GM19351 (cell line): ENCODE data around the gene SLCO4A1.

Source experiments
- ATAC-seq: cut with Tn5 transposase; IDR thresholded peaks from one replicate; pipeline ENCODE4 v1.9.1; 2021; ENCODE audit warnings: mild to moderate bottlenecking, moderate library complexity; ENCODE audit not compliant: unreplicated experiment

Gene SLCO4A1

GRCh38 chr20:62650551-62651284 is 8.4 kb downstream of the SLCO4A1 start:
- no peak for ATAC-seq

GRCh38 chr20:62651285-62652021 is 9.2 kb downstream of the SLCO4A1 start:
- ATAC-seq, result peak; percentile 55

- peak; percentile 72 for ATAC-seq
Observed at GRCh38 chr20:62652041-62652893, 10.0 kb downstream of the SLCO4A1 start.

- ATAC-seq, result no peak
Observed at GRCh38 chr20:62652894-62653305, 10.6 kb downstream of the SLCO4A1 start.

GRCh38 chr20:62653373-62653772 is 11.1 kb downstream of the SLCO4A1 start:
- no peak for ATAC-seq

- ATAC-seq, result no peak
Observed at GRCh38 chr20:62653951-62654685, 11.8 kb downstream of the SLCO4A1 start.

GRCh38 chr20:62655282-62656196 is 13.2 kb downstream of the SLCO4A1 start:
- ATAC-seq, result no peak

- ATAC-seq, result no peak
Observed at GRCh38 chr20:62656197-62656918, 14.1 kb downstream of the SLCO4A1 start.

- no peak for ATAC-seq
Observed at GRCh38 chr20:62656919-62657588, 14.8 kb downstream of the SLCO4A1 start.

GRCh38 chr20:62657589-62657942 is 15.3 kb downstream of the SLCO4A1 start:
- no peak for ATAC-seq

- no peak for ATAC-seq
Observed at GRCh38 chr20:62657956-62658355, 15.7 kb downstream of the SLCO4A1 start.

GRCh38 chr20:62658593-62659178 is 16.4 kb downstream of the SLCO4A1 start:
- ATAC-seq, result no peak

- no peak for ATAC-seq
Observed at GRCh38 chr20:62659488-62660239, 17.4 kb downstream of the SLCO4A1 start.

- ATAC-seq, result no peak
Observed at GRCh38 chr20:62660240-62660615, 17.9 kb downstream of the SLCO4A1 start.

GRCh38 chr20:62660768-62661167 is 18.5 kb downstream of the SLCO4A1 start:
- ATAC-seq, result no peak

- ATAC-seq, result no peak
Observed at GRCh38 chr20:62661647-62662046, 19.3 kb downstream of the SLCO4A1 start.

GRCh38 chr20:62662422-62662821 is 20.1 kb downstream of the SLCO4A1 start:
- ATAC-seq, result no peak
